ENCODE results near the gene LRRTM2. TPM values are rescaled to one million over a fixed set of nuclear protein-coding genes. Genes with fewer than 3 reads are reported as not detected.

The LRRTM2 gene
- total RNA-seq, 1 donor from 2014 or later, result 0.54 TPM

- Mint-ChIP-seq H3K4me3 (ENCODE audit: unreplicated experiment) (no peak overlapping the region), H3K36me3 (ENCODE audit: low read depth, unreplicated experiment) (peaks cover 12% of the 10 kb centered on the region), H3K4me1 (ENCODE audit: low read depth, unreplicated experiment) (peaks cover 32% of the 10 kb centered on the region), H3K9me3 (ENCODE audit: unreplicated experiment) (no peaks in the 10 kb centered on the region), H3K27ac (ENCODE audit: unreplicated experiment) (no peak overlapping the region), H3K27me3 (ENCODE audit: low read depth, unreplicated experiment) (no peaks in the 10 kb centered on the region)
- Histone ChIP-seq H3K36me3 (ENCODE audit: insufficient read depth, low read length) (peaks cover 2% of the 10 kb centered on the region), H3K79me2 (ENCODE audit: insufficient read depth, low read length) (peaks cover 95% of the 10 kb centered on the region), H3K4me2 (ENCODE audit: low read length) (no peak overlapping the region), H2AFZ (ENCODE audit: low read depth, low read length) (no peak overlapping the region), H3K4me1 (ENCODE audit: insufficient read depth, low read length) (no peaks in the 10 kb centered on the region), H3K27me3 (ENCODE audit: insufficient read depth, low read length) (no peaks in the 10 kb centered on the region), H3K27ac (ENCODE audit: low read depth, low read length) (no peak overlapping the region), H4K20me1 (ENCODE audit: insufficient read depth, low read length) (peaks cover 92% of the 10 kb centered on the region), H3K4me3 (ENCODE audit: insufficient read depth, low read depth, low read length) (no peak overlapping the region), H3K9me3 (ENCODE audit: insufficient read depth, low read depth, low read length) (no peaks in the 10 kb centered on the region), H3K9ac (ENCODE audit: low read length) (no peak overlapping the region)
- TF ChIP-seq CTCF (IDR thresholded peaks at IDR 0.05; ENCODE audit: insufficient read depth, low read depth, low read length) (no peak), EZH2 (IDR thresholded peaks at IDR 0.05; ENCODE audit: insufficient read depth, low read length) (no peak)
- DNase-seq (ENCODE audit: low read depth) (no peak), FAIRE-seq (no peak)
These were observed 56.1 kb downstream of the LRRTM2 start for GRCh38 chr5:138819081-138819480.

Other genes starting within 250 kb of the LRRTM2 start
- gene CTNNA1, start 121.9 kb downstream of the LRRTM2 start, total RNA-seq, result 312 and 359 TPM in 2 replicates